Measurements from ENCODE around the gene MSX2. TPM values are rescaled to one million over a fixed set of nuclear protein-coding genes. Genes with fewer than 3 reads are reported as not detected.

MSX2 gene
- total and polyA plus RNA-seq, 2 experiments from 2014 or later, result 0.17 to 0.47 TPM

- no peak overlapping the region for H3K4me3 ChIP-seq
- no peak overlapping the region for H3K4me2 ChIP-seq
- ATAC-seq, result no peak
- H3F3A ChIP-seq (replicated peaks; ENCODE audit: low read depth), result no peaks in the 10 kb centered on the region
- 0 out of 2 replicates have a peak, but pooled peaks cover 5% of the 10 kb centered on the region for H3K9me2 ChIP-seq (ENCODE audit: insufficient read depth)
- no peaks in the 10 kb centered on the region for H3K27me3 ChIP-seq (ENCODE audit: insufficient read depth)
- H3K79me2 ChIP-seq (replicated peaks; ENCODE audit: insufficient read depth), result no peaks in the 10 kb centered on the region
- no peak overlapping the region for H2AFZ ChIP-seq
- no peaks in the 10 kb centered on the region for H3K36me3 ChIP-seq (ENCODE audit: insufficient read depth)
- Mint-ChIP-seq H3K36me3 (ENCODE audit: low read depth) (no peaks in the 10 kb centered on the region), H3K9me3 (no peaks in the 10 kb centered on the region), H3K4me3 (no peak overlapping the region), H3K27ac (no peak overlapping the region), H3K4me1 (no peaks in the 10 kb centered on the region; the same call in 2 of the 3 replicates), H3K27me3 (ENCODE audit: insufficient read depth, low read depth, poor library complexity) (no peaks in the 10 kb centered on the region)
- TF ChIP-seq REST (IDR thresholded peaks at IDR 0.05; ENCODE audit: unreplicated experiment), result no peak
- no peak for TF ChIP-seq ZNF331 (CRISPR knock-in tag; IDR thresholded peaks at IDR 0.05; ENCODE audit: low read depth)
- TF ChIP-seq ETS1 (IDR thresholded peaks at IDR 0.05), result no peak
- no peak for TF ChIP-seq JUNB (IDR thresholded peaks at IDR 0.05; ENCODE audit: unreplicated experiment)
- DNase-seq (ENCODE audit: low spot score), result no peak
- no peak overlapping the region for H3K27ac ChIP-seq (ENCODE audit: low read depth)
- H4K20me1 ChIP-seq (replicated peaks; ENCODE audit: insufficient read depth), result no peaks in the 10 kb centered on the region
- H3K4me1 ChIP-seq (ENCODE audit: insufficient read depth), result no peaks in the 10 kb centered on the region
These were observed 43.3 kb downstream of the MSX2 start for GRCh38 chr5:174767670-174768069.

- Mint-ChIP-seq H3K4me1 (no peaks in the 10 kb centered on the region; the same call in 2 of the 3 replicates), H3K27me3 (ENCODE audit: insufficient read depth, low read depth, poor library complexity) (no peaks in the 10 kb centered on the region), H3K36me3 (ENCODE audit: low read depth) (no peaks in the 10 kb centered on the region), H3K4me3 (no peak overlapping the region), H3K27ac (no peak overlapping the region), H3K9me3 (no peaks in the 10 kb centered on the region)
- Histone ChIP-seq H3K4me3 (no peak overlapping the region), H3K9me2 (ENCODE audit: insufficient read depth) (0 out of 2 replicates have a peak, but pooled peaks cover 5% of the 10 kb centered on the region), H3K4me2 (no peak overlapping the region), H4K20me1 (replicated peaks; ENCODE audit: insufficient read depth) (no peaks in the 10 kb centered on the region), H3K36me3 (ENCODE audit: insufficient read depth) (no peaks in the 10 kb centered on the region), H3K27me3 (ENCODE audit: insufficient read depth) (no peaks in the 10 kb centered on the region), H2AFZ (no peak overlapping the region), H3K27ac (ENCODE audit: low read depth) (no peak overlapping the region), H3K79me2 (replicated peaks; ENCODE audit: insufficient read depth) (no peaks in the 10 kb centered on the region), H3F3A (replicated peaks; ENCODE audit: low read depth) (no peaks in the 10 kb centered on the region), H3K4me1 (ENCODE audit: insufficient read depth) (no peaks in the 10 kb centered on the region)
- ATAC-seq, result no peak
- TF ChIP-seq POLR2AphosphoS5 (IDR thresholded peaks at IDR 0.05; ENCODE audit: low read depth), result no peak
- no peak for DNase-seq (ENCODE audit: low spot score)
These were observed 44.6 kb downstream of the MSX2 start for GRCh38 chr5:174769005-174769404.

- Histone ChIP-seq H3K36me3 (ENCODE audit: insufficient read depth) (no peaks in the 10 kb centered on the region), H3F3A (replicated peaks; ENCODE audit: low read depth) (no peaks in the 10 kb centered on the region), H3K79me2 (replicated peaks; ENCODE audit: insufficient read depth) (no peaks in the 10 kb centered on the region), H4K20me1 (replicated peaks; ENCODE audit: insufficient read depth) (no peaks in the 10 kb centered on the region), H2AFZ (no peak overlapping the region), H3K27ac (ENCODE audit: low read depth) (no peak overlapping the region), H3K4me1 (ENCODE audit: insufficient read depth) (no peaks in the 10 kb centered on the region), H3K9me2 (ENCODE audit: insufficient read depth) (0 out of 2 replicates have a peak, but pooled peaks cover 5% of the 10 kb centered on the region), H3K4me3 (no peak overlapping the region), H3K27me3 (ENCODE audit: insufficient read depth) (no peaks in the 10 kb centered on the region), H3K4me2 (no peak overlapping the region)
- no peak overlapping the region for H3K4me3 Mint-ChIP-seq
- no peak for DNase-seq (ENCODE audit: low spot score)
- no peaks in the 10 kb centered on the region for H3K9me3 Mint-ChIP-seq
- no peaks in the 10 kb centered on the region; the same call in 2 of the 3 replicates for H3K4me1 Mint-ChIP-seq
- H3K27me3 Mint-ChIP-seq (ENCODE audit: insufficient read depth, low read depth, poor library complexity), result no peaks in the 10 kb centered on the region
- no peak for ATAC-seq
- no peak overlapping the region for H3K27ac Mint-ChIP-seq
- H3K36me3 Mint-ChIP-seq (ENCODE audit: low read depth), result no peaks in the 10 kb centered on the region
- no peak for TF ChIP-seq ZNF462 (CRISPR knock-in tag; IDR thresholded peaks at IDR 0.05)
These were observed 49.0 kb downstream of the MSX2 start for GRCh38 chr5:174773371-174773770.
